Colonic mucosa (tissue), 4 donors: ENCODE data around the gene DHRS7B. TPM values are rescaled to one million over a fixed set of nuclear protein-coding genes. Genes with fewer than 3 reads are reported as not detected.
"Not testable (repeated sequence)": the region's sequence is repeated elsewhere in the genome, so short reads cannot be mapped to it uniquely, and the experiment has no call there.

Experiments
- DNase-seq: peaks from one replicate; pipeline ENCODE4 v3.0.0-alpha.2; 2020
- H3K27ac ChIP-seq: fragments of 200-600 bp; one replicate; pipeline ENCODE4 v1.8.0; 2021
- H3K27me3 ChIP-seq: fragments of 200-600 bp; one replicate; pipeline ENCODE4 v1.8.0; 2021
- H3K36me3 ChIP-seq: fragments of 200-600 bp; one replicate; pipeline ENCODE4 v1.8.0; 2021
- H3K4me1 ChIP-seq: fragments of 200-600 bp; one replicate; pipeline ENCODE4 v1.8.0; 2021; ENCODE audit warnings: mild to moderate bottlenecking
- H3K4me3 ChIP-seq: fragments of 200-600 bp; one replicate; pipeline ENCODE4 v1.8.0; 2021
- H3K9ac ChIP-seq, 2 donors: one replicate each; pipeline ENCODE4 v1.7.0; 2013; ENCODE audit warnings: control low read depth in 2 of 2, low read depth in 2 of 2, low read length in 2 of 2
- H3K9me3 ChIP-seq: fragments of 200-600 bp; one replicate; pipeline ENCODE4 v1.8.0; 2021
- intact Hi-C: fragments of 100-400 bp; cut with DNase I; formaldehyde crosslinking; loops from one replicate; pipeline ENCODE4 v1.14.1; 2022
- total RNA-seq, 2 donors: library from RNA; stranded (reverse); fragmentation: NEBNext Ultra II Directional in 1 of 2; extraction: Animal tissue kit (Norgen Biotek cat#: 25700) in 1 of 2; gene quantifications; one replicate each; pipeline ENCODE4 v1.2.1, GENCODE V29; 2021
- TF ChIP-seq, protein P1 (sequence below): fragments of 200-600 bp; IDR thresholded peaks from one replicate; pipeline ENCODE4 v1.8.0; 2022; ENCODE audit warnings: antibody characterized with exemption, mild to moderate bottlenecking
- donor health status: healthy.
- donor health status: DM: no; HTN: no; CAD: no.
- donor health status: DM: no; HTN: no; CAD: no.

DHRS7B gene
- total RNA-seq, 2 donors from 2014 or later, result 29.4 to 44.0 TPM

DNA sequence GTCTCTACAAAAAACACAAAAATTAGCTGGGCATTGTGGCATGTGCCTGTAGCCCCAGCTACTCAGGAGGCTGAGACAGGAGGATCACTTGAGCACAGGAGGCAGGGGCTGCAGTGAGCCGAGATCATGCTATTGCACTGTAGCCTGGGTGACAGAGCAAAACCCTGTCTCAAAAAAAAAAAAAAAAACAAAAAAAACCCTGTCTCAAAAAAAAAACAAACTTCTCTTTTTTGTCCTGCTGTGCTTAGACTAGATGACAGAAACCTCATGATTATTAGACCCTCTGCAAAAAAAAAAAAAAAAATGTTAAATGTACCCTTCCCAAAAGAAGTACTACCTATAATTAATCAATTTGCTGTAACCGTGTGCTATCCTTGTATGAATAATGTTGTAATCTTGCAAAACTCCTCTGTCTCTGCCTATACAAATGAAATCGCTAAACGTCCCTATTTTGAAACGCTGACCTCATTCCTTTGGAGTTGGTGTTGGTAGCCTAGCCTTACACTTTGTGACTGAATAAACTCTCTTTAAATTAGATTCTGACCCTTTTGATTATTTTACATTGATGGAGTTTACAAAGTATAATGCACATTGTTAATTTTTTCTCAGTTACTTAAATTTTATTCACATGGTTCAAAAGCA is 13.6 kb upstream of the DHRS7B start:
- H3K27me3 ChIP-seq, result no peaks in the 10 kb centered on the region
- H3K9ac ChIP-seq, result no peak overlapping the region
- no peak overlapping the region for H3K4me3 ChIP-seq
- DNase-seq, result no peak
- H3K9me3 ChIP-seq, result no peaks in the 10 kb centered on the region
- intact Hi-C loops, result no loop called here
- no peaks in the 10 kb centered on the region for H3K36me3 ChIP-seq
- H3K27ac ChIP-seq, result no peak overlapping the region
- H3K4me1 ChIP-seq, result no peaks in the 10 kb centered on the region
- TF ChIP-seq, protein P1, sequence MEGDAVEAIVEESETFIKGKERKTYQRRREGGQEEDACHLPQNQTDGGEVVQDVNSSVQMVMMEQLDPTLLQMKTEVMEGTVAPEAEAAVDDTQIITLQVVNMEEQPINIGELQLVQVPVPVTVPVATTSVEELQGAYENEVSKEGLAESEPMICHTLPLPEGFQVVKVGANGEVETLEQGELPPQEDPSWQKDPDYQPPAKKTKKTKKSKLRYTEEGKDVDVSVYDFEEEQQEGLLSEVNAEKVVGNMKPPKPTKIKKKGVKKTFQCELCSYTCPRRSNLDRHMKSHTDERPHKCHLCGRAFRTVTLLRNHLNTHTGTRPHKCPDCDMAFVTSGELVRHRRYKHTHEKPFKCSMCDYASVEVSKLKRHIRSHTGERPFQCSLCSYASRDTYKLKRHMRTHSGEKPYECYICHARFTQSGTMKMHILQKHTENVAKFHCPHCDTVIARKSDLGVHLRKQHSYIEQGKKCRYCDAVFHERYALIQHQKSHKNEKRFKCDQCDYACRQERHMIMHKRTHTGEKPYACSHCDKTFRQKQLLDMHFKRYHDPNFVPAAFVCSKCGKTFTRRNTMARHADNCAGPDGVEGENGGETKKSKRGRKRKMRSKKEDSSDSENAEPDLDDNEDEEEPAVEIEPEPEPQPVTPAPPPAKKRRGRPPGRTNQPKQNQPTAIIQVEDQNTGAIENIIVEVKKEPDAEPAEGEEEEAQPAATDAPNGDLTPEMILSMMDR, result no peak

DNA sequence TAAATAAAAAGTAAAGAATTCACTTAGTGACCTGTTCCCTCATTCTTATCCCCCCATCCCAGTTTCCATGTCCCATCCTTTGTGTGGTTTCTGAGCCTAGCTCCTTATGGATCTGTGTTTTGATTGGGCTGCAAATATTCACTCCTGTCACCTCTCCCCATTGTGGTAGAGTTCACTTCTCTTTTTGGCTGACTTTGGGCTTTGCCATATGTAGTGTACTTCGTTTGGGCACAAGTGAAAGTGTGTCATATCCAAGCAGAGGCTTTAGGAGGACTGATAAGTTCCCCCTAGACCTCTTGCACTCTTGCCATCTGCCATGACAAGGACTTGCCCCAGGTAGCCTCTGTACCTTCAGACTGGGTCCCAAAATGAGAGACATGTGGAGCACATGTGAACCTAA is 13.0 kb upstream of the DHRS7B start:
- DNase-seq, result no peak
- Histone ChIP-seq H3K9ac (no peak overlapping the region), H3K9me3 (no peaks in the 10 kb centered on the region), H3K4me3 (no peak overlapping the region), H3K27me3 (no peaks in the 10 kb centered on the region), H3K4me1 (no peaks in the 10 kb centered on the region), H3K27ac (no peak overlapping the region), H3K36me3 (no peaks in the 10 kb centered on the region)
- intact Hi-C loops, result no loop called here
- TF ChIP-seq, protein P1, result no peak

DNA sequence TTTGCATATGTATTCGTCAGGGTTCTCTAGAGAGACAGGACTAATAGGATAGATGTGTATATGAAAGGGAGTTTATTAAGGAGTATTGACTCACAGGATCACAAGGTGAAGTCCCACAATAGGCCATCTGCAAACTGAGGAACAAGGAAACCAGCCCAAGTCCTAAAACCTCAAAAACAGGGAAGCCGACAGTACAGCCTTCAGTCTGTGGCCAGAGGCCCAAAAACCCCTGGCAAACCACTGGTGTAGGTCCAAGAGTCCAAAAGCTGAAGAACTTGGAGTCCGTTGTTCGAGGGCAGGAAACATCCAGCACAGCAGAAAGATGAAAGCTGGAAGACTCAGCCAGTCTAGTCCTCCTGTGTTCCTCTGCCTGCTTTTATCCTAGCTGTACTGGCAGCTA is 12.0 kb upstream of the DHRS7B start:
- H3K27ac ChIP-seq, H3K9ac ChIP-seq, intact Hi-C loops, H3K27me3 ChIP-seq, H3K4me3 ChIP-seq, H3K4me1 ChIP-seq, H3K36me3 ChIP-seq, H3K9me3 ChIP-seq, DNase-seq: not testable (repeated sequence)

DNA sequence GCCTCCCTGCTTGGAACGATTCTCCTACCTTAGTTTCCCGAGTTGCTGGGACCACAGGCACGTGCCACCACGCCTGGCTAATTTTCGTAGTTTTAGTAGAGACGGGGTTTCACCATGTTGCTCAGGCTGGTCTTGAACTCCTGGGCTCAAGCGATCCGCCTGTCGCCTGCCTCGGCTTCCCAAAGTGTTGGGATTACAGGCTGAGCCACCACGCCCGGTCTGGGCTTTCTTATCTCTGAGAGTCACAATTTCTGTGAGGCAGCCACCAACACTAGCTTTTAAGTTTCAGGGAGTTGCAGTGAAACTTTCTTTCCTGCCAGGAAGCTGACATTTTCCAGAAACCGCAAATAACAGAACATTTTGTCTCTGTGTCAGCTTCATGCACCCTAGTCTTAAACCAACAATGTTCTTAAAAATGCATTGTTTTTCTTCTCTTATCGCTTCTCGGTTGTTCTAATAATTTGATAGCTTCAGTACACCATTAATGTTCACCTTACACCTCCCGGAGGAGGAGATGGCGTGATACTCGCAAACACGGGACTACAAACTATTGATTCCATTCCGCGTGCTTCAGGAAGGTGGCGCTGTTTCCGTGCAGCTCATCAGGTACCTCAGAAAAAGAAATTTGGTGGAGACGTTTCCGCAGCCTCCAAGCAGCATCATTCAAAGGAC is 7.4 kb upstream of the DHRS7B start:
- no peaks in the 10 kb centered on the region for H3K36me3 ChIP-seq
- no peak overlapping the region for H3K4me3 ChIP-seq
- TF ChIP-seq, protein P1, result peak; percentile 75
- no peaks in the 10 kb centered on the region for H3K4me1 ChIP-seq
- peak; percentile 74 for DNase-seq
- H3K9me3 ChIP-seq, result no peaks in the 10 kb centered on the region
- H3K9ac ChIP-seq, result no peak overlapping the region
- no peaks in the 10 kb centered on the region for H3K27me3 ChIP-seq
- intact Hi-C loops, result no loop called here
- no peak overlapping the region for H3K27ac ChIP-seq

DNA sequence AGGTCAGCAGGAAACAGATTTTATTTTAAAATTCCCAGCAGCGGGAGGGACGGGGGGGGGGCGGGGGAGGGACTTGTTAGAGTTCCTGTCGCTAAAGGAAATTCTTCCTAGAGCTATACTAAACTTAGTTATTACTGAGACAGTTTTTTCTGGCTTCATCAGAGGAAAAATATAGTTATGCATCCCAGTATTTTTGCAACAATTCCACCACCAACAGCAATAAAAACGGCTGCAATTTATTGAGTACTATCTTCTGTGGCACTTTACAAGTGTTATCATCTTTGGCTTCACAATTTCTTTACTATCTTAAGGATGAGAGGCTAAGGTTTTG is 6.9 kb upstream of the DHRS7B start:
- intact Hi-C loops, result loop anchor here (5.0 kb wide), 2 partner anchors 152 to 392 kb away; no protein-coding TSS in a partner anchor
- no peak for DNase-seq
- Histone ChIP-seq H3K9me3 (no peaks in the 10 kb centered on the region), H3K27ac (no peak overlapping the region), H3K36me3 (no peaks in the 10 kb centered on the region), H3K4me1 (no peaks in the 10 kb centered on the region), H3K4me3 (no peak overlapping the region), H3K9ac (no peak overlapping the region), H3K27me3 (no peaks in the 10 kb centered on the region)
- TF ChIP-seq, protein P1, result no peak

DNA sequence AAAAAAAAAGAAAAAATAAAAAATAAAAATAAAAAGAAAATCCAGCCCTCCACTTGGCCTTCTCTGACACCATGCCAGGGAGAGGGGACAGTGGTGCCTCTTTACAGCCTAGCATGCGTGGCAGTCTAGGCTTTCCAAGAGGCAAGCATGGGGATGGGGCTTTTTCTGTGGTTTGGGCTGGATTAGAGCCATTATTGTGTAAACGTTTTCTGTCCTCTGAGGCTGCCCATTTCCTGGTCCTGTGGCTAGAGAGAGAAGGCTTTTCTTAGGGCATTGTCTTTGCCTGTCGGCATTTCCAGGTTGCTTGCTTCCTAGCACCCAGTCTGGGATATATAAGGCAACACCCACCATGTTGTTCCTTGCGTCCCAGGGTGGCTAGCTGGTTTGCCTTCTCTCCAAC is 2.7 kb upstream of the DHRS7B start:
- H3K27ac ChIP-seq, result no peak overlapping the region
- H3K4me1 ChIP-seq, result peaks cover 4% of the 10 kb centered on the region
- H3K27me3 ChIP-seq, result no peaks in the 10 kb centered on the region
- no peak for DNase-seq
- TF ChIP-seq, protein P1, result no peak
- H3K9me3 ChIP-seq, result no peaks in the 10 kb centered on the region
- H3K4me3 ChIP-seq, result no peak overlapping the region
- no peaks in the 10 kb centered on the region for H3K36me3 ChIP-seq
- intact Hi-C loops, result loop anchor here (5.0 kb wide), 2 partner anchors 148 to 388 kb away; no protein-coding TSS in a partner anchor
- H3K9ac ChIP-seq, result no peak overlapping the region

GRCh38 chr17:21124517-21124916 is 2.2 kb upstream of the DHRS7B start:
- not testable (repeated sequence) for H3K9me3 ChIP-seq, H3K27me3 ChIP-seq, H3K4me1 ChIP-seq, DNase-seq, H3K36me3 ChIP-seq, H3K9ac ChIP-seq, H3K4me3 ChIP-seq, H3K27ac ChIP-seq
- intact Hi-C loops, result loop anchor here (5.0 kb wide), 2 partner anchors 148 to 388 kb away; no protein-coding TSS in a partner anchor
